ENCODE results near the gene EVI5.
"Not testable (repeated sequence)": the region's sequence is repeated elsewhere in the genome, so short reads cannot be mapped to it uniquely, and the experiment has no call there.

Gene EVI5

GRCh38 chr1:92679980-92680379, 104.9 kb downstream of the EVI5 start:
- no peak for DNase-seq

- DNase-seq: no peak
These were observed 121.1 kb downstream of the EVI5 start for GRCh38 chr1:92663775-92664174.

DNA sequence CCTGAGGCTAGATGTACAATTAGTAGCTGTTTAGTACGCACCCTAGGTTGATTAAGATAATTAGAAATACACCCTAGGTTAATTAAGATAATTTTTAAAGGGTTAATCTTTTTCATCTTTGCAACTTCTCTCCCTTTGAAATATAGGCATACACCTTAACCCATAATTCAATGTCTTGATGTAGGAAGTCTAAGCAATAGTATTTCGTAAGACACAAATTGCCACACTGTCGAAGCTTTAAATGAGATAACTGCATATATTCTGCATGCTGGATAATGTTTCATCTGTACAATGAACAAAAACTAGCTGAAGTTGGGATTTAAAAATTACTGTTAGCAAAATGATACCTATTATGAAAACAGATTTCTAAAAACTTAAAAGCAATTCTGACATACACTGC, 122.9 kb downstream of the EVI5 start:
- no peak for DNase-seq

DNA sequence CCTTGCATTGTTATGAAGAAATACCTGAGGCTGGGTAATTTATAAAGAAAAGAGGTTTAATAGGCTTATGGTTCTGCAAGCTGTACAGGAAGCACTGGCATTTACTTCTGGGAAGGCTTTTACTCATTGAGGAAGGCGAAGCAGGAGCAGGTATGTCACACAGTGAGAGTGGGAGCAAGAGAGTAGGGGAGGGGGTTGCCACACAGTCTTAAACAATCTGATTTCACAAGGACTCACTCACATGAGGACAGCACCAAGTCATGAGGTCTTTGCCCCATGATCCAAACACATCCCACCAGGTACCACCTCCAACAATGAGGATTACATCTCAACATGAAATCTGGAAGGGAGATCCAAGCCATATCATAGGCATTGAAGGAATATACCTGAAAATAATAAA, 127.2 kb downstream of the EVI5 start:
- no peak for DNase-seq

DNA sequence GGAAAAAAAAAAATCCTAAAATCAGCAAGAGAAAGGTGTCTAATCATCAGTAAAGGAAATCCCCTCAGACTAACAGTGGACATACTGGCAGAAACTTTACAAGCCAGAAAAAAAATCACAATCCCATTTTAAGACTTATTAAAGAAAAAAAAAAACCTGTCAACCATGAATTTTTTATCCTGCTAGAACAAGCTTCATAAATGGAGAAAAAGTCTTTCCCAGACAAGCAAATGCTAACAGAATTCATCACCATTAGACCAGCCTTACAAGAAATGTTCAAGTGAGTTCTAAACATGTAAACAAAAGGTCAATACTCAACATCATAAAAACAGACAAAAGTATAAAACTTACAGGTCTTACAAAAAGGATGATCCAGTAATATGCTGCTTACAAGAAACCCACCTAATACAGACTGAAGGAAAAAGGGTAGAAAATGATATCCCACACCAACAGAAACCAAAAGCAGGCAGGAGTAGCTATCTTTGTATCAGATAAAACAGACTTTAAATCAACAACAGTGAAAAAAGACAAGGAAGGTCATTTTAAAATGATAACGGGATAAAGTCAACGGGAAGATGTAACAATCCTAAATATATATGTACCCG, 129.6 kb downstream of the EVI5 start:
- no peak for DNase-seq

DNA sequence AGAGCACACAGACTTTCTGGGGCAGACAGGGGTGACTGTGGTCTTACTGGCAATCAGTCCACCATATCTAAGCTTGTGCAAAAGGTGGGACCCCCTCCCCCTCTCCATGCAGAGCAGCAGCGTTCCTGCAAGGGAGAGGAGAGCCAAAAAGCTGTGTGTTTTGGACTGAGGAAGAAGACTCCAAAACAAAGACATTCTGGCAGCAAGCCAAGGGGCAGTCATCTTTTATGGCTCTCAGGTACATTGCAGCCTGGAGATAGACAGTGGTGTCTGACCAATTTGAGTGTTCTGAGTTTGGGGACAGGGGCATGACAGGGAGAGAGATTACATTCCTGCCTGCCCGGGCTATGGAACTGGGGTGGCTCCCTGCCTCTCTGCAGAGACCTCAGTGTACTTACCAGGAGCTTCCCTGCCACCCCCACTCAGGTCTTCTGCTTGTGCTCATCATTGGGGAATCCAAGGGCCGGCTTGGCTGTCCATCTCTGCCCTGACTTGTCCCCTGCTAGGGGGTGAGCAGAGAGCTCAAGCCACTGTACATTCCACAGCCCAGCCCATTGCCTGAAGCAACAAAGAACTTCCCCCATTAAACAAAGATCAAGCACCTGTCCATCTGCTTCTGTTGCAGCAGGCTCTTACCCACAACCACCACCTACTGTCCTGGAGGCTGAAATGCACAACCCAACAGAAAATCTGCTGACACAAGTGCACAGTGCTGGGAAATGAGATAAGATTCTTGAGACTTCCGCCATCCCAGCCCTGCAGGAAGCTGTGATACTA, 131.1 kb downstream of the EVI5 start:
- DNase-seq: no peak

DNA sequence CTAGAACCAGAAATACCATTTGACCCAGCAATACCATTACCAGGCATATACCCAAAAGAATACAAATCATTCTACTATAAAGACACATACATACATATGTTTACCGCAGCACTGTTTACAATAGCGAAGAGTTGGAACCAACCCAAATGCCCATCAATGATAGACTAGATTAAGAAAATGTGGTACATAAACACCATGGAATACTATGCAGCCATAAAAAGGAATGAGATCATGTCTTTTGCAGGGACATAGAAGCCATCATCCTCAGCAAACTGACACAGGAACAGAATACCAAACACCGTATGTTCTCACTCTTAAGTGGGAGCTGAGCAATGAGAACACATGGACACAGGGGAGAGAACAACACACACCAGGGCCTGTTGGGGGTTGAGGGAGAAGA, 144.2 kb downstream of the EVI5 start:
- DNase-seq: not testable (repeated sequence)

DNA sequence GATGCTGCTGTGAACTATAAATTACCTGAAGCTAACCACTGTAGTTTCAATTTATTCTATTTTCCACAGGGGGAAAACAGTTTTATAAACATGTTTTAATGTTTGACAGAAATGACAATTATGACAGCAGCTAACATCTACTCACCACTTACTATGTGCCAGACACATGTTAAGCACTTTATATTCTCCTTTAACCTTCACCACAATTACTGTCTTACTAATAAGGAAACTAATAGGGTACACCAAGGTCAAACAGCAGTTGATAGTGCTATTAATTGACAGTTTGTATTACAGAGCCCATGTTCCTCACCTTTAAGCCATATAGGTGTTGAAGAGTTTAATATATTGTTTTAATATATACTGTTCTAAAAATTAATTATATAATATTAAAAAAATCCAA, 146.4 kb downstream of the EVI5 start:
- no peak for DNase-seq

GRCh38 chr1:92635203-92635602, 149.7 kb downstream of the EVI5 start:
- not testable (repeated sequence) for DNase-seq

GRCh38 chr1:92623187-92623778, 161.6 kb downstream of the EVI5 start:
- no peak for DNase-seq

GRCh38 chr1:92619466-92620189, 165.3 kb downstream of the EVI5 start:
- DNase-seq: no peak

DNA sequence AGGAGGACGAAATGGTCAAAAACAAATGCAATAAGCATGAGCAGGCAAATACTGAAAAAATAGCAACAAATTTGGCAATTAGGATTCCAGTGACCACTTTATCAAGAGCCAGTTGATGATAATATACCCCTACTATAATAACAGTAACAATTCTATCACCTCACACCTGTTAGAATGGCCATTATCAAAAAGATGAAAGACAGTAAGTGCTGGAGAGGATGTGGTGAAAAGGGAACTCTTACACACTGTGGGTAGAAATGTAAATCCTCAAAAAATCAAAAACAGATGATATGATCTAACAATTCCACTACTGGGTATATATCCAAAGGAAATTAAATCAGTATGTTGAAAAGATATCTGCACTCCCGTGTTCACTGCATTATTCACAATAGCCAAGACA, 183.9 kb downstream of the EVI5 start:
- DNase-seq: no peak

DNA sequence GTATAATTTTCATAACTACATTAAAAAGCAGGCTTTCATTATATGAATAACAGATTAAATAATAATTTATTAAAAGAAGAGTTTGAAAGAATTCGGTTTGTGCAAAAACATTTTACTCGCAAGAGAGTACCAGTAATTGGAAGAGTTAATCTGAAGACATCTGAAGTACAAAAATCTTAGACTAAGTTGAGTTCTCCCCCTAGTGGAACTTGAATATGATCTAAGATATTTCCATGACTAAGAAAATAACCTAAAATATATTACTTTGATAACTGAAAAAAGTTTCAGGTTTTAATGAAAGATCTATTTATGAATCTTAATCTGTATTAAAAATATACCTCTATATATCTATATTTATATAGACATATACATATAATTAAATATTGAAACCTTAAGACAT, 185.7 kb downstream of the EVI5 start:
- no peak for DNase-seq

GRCh38 chr1:92589361-92589760, 195.5 kb downstream of the EVI5 start:
- DNase-seq: not testable (repeated sequence)

DNA sequence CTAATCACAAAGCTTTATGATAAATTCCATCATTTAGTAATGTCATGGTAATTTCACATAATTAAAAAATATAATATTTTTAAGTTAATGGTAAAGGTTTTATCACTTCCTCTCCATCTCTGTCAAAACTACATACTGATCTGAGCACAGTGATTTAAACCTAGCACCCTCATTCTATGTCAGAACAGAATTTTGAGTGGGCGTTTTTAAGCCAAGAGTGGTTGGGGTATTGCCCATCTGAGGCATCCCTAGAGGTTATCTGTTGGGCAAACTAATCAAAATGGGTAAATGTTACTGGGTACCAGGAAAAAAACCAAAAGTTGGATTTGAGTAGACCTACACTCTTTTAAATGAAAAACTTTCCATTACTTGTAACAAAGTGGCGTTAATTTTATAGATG, 197.5 kb downstream of the EVI5 start:
- no peak for DNase-seq

- no peak for DNase-seq
These were observed 199.1 kb downstream of the EVI5 start for GRCh38 chr1:92585831-92586230.

GRCh38 chr1:92584810-92585209, 200.1 kb downstream of the EVI5 start:
- DNase-seq: not testable (repeated sequence)

DNA sequence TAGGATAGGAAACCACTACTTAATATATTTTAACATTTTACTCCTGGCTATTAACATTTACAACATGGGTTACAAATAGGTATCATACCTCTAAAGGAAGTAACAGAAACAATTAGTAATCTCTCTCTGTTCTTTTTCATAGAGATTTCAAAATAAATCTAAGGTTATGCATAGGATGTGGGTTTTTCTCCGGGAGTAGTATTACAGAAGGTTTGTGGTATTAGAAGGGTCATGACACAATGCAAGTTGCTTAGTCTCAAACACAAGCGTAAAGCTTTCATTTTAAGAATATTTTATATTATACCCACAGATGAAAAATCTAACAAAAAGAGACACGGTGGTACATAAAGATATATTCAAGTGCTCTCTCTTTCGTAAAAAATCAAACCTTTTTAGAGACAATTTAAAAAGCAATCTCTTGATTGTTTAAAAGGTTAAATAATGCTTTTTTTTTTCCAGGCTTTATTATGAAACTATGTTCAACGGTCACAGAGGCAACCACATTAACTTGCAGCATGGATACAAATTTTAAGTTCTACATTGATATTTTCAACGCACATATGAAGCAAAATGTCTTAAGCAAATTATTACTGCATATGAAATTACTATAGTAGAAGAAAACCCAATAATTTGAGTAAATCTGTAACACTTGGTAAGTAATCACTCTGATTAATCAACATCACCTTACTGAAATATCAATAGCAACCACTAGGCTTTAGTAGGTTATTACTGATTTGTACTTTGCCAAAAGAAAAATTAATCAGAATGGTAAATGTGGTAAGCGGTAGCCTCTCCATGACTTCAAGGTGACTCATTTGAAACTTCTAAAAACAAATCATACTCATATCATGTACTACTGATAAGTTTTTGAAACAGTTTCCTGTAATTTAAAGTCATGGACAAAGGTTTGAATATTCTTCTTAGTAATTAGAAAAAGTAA, 200.8 kb downstream of the EVI5 start:
- no peak for DNase-seq

GRCh38 chr1:92577261-92577895, 207.5 kb downstream of the EVI5 start:
- no peak for DNase-seq

- DNase-seq: no peak
These were observed 209.8 kb downstream of the EVI5 start for GRCh38 chr1:92575123-92575522.

- DNase-seq: no peak
These were observed 212.4 kb downstream of the EVI5 start for GRCh38 chr1:92572520-92572919.

DNA sequence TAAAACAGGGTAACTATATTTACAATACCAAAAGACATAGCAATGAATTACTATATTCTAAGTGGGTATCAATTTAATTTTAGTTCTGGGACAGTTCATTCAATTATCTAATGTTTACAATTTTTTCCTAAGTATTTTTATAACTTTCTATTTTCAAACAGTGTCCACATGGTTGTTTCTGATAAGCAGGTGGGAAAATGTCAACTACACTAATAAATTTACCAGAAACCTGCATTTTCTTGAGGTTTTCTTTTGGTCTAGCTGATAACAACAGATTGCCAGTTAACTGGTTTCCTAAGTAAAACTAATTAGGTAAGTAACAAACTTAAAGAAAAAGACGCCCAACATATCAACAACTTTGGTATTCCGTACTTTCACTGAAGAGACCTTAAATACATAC, 213.3 kb downstream of the EVI5 start:
- DNase-seq: no peak
